ENCODE results near the gene GATA3. TPM values are rescaled to one million over a fixed set of nuclear protein-coding genes. Genes with fewer than 3 reads are reported as not detected.

The GATA3 gene
- polyA plus RNA-seq, 2 donors, result 0.31 to 0.45 TPM

DNA sequence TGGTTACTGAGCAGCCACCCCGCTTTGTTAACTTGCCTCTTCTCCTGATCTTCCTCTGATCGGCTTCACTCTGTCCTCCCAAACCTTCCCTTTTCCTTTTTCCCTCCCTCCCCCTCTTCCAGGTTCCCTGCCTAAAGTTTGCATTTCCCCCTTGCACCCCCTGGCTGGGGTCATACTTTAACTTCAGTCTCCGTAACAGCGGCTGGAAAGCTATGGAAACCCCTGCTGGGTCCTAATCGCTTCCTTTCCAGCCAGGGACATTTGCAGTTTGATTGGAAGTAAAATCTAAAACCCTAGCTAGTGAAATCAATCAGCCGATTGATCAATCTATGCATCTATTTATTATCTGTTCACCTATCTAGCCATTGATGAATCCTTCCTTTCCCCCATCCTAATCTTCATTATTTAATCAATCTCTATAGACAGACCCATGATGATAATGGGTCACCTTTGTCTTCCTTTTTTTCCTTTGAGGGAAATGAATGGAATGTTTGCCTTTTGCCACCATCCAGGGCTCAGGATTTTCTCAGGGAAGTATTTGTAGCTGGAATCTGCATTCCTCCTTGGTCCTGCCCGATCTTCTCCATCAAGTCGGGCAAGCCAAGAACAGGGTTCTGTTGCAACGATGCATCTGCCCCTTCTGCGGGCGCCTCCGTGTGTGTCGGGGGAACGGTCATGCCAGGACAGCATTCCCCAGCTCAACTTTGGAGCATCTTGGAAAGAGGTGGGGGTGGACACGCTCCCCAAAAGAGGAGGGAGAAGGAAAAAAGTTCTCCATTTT lies 8.8 kb downstream of the GATA3 start:
- H3K27me3 ChIP-seq (ENCODE audit: control insufficient read depth in 1 of 2, insufficient read depth in 2 of 2, low read length in 2 of 2), result no peaks in the 10 kb centered on the region

DNA sequence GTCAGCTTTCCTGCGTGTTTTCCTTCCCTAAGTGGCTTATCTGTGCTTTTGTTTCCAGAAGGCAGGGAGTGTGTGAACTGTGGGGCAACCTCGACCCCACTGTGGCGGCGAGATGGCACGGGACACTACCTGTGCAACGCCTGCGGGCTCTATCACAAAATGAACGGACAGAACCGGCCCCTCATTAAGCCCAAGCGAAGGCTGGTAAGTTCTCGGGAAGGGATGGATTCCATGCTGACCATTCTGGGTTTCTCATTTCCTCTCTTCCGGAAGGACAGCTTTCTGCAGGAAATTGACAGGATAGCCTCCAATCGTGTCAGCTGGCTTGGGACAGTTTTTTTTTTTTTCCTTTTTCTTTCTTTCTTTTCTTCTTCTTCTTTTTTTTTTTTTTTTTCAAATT lies 9.4 kb downstream of the GATA3 start:
- WGBS, 2 donors, result 63 to 69% methylated on average over 13 of the region's 13 CpGs
- Histone ChIP-seq H3K4me1 (ENCODE audit: control insufficient read depth in 2 of 2, insufficient read depth in 2 of 2, low read length in 1 of 2) (peaks cover 0 to 3% of the 10 kb centered on the region in 2 donors), H3K36me3 (ENCODE audit: control insufficient read depth in 2 of 2, insufficient read depth in 2 of 2, low read length in 1 of 2) (no peaks in the 10 kb centered on the region), H3K27ac (ENCODE audit: low read depth in 2 of 2, low read length in 1 of 2) (no peak overlapping the region), H3K9me3 (ENCODE audit: control insufficient read depth in 2 of 2, insufficient read depth in 1 of 2, low read depth in 1 of 2, low read length in 1 of 2) (no peaks in the 10 kb centered on the region), H3K27me3 (ENCODE audit: control insufficient read depth in 1 of 2, insufficient read depth in 2 of 2, low read length in 2 of 2) (no peaks in the 10 kb centered on the region), H3K4me3 (ENCODE audit: low read depth in 1 of 2, low read length in 2 of 2) (no peak overlapping the region)

More for the DNA sequence above, 8.8 kb downstream of the GATA3 start:
- no peak overlapping the region for H3K4me3 ChIP-seq (ENCODE audit: low read depth in 1 of 2, low read length in 2 of 2)
- H3K27ac ChIP-seq (ENCODE audit: low read depth in 2 of 2, low read length in 1 of 2), result no peak overlapping the region
- WGBS, 2 donors, result 62 to 77% methylated on average over 14 to 15 of the region's 15 CpGs
- H3K4me1 ChIP-seq (ENCODE audit: control insufficient read depth in 2 of 2, insufficient read depth in 2 of 2, low read length in 1 of 2), result peaks cover 0 to 3% of the 10 kb centered on the region in 2 donors
- no peaks in the 10 kb centered on the region for H3K9me3 ChIP-seq (ENCODE audit: control insufficient read depth in 2 of 2, insufficient read depth in 1 of 2, low read depth in 1 of 2, low read length in 1 of 2)
- no peaks in the 10 kb centered on the region for H3K36me3 ChIP-seq (ENCODE audit: control insufficient read depth in 2 of 2, insufficient read depth in 2 of 2, low read length in 1 of 2)

DNA sequence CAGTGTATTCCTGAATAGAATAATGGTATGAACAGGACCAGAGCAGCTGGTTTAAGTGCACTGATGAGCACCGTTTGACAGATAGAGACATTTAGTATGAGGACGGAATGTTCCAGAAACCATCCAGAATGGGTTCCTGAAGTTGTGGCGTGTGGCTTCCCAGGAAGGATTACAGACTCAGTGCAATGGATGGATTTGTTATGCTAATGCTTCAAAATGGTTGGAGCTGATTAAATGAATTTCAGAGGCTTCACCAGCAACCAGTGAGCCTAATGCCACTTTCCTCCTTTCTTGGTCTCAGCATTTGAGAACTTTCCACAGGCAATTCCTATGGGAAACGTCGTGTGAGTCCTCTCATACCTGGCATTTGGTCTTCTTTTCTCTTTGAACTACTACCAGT lies 9.9 kb downstream of the GATA3 start:
- Histone ChIP-seq H3K9me3 (ENCODE audit: control insufficient read depth in 2 of 2, insufficient read depth in 1 of 2, low read depth in 1 of 2, low read length in 1 of 2) (no peaks in the 10 kb centered on the region), H3K27me3 (ENCODE audit: control insufficient read depth in 1 of 2, insufficient read depth in 2 of 2, low read length in 2 of 2) (no peaks in the 10 kb centered on the region), H3K4me3 (ENCODE audit: low read depth in 1 of 2, low read length in 2 of 2) (no peak overlapping the region), H3K36me3 (ENCODE audit: control insufficient read depth in 2 of 2, insufficient read depth in 2 of 2, low read length in 1 of 2) (no peaks in the 10 kb centered on the region), H3K27ac (ENCODE audit: low read depth in 2 of 2, low read length in 1 of 2) (no peak overlapping the region), H3K4me1 (ENCODE audit: control insufficient read depth in 2 of 2, insufficient read depth in 2 of 2, low read length in 1 of 2) (no peaks in the 10 kb centered on the region)
- whole genome bisulfite sequencing, 2 donors, result 56 to 64% methylated on average over 5 of the region's 5 CpGs

DNA sequence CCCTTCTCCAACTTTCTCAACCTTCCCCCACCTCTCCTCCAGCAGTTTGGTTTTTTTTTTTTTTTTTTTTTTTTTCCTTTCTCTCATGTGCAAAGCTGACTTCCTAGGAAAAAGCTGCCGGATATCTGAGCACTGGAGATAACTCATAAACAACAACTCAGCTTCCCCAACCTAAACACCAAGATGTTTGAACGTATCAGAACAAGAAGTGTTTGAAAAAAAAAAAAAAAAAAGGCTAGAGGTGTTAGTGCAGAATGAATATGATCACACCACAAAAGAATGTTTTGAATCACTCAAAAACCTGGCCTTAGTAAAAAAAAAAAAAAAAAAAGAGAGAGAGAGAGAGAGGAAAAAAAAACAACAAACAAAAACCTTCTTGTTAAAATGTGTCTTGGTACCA lies 11.2 kb downstream of the GATA3 start:
- Histone ChIP-seq H3K4me3 (ENCODE audit: low read depth in 1 of 2, low read length in 2 of 2) (no peak overlapping the region), H3K4me1 (ENCODE audit: control insufficient read depth in 2 of 2, insufficient read depth in 2 of 2, low read length in 1 of 2) (no peaks in the 10 kb centered on the region), H3K9me3 (ENCODE audit: control insufficient read depth in 2 of 2, insufficient read depth in 1 of 2, low read depth in 1 of 2, low read length in 1 of 2) (no peaks in the 10 kb centered on the region), H3K27ac (ENCODE audit: low read depth in 2 of 2, low read length in 1 of 2) (no peak overlapping the region), H3K27me3 (ENCODE audit: control insufficient read depth in 1 of 2, insufficient read depth in 2 of 2, low read length in 2 of 2) (no peaks in the 10 kb centered on the region), H3K36me3 (ENCODE audit: control insufficient read depth in 2 of 2, insufficient read depth in 2 of 2, low read length in 1 of 2) (no peaks in the 10 kb centered on the region)
- 15 to 19% methylated on average over 2 of the region's 2 CpGs for WGBS, 2 donors

DNA sequence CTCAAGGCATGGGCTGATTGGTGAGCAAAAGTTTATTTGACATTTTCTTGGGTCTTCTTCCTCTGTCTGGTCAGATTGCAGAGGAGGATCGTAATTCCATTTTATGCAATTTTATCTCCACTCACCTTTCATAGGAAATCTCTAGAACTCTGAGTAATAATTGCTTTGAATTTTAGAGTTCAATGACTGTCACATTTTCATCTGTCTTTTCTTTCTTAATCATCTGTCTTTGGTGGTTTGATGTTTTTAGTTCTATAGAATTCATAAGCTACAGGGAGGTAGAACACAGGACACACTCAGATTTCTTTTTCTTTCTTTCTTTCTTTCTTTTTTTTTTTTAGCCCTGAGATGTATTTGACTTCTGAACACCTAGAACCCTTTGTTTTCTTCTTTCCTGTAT lies 11.6 kb downstream of the GATA3 start:
- Histone ChIP-seq H3K9me3 (ENCODE audit: control insufficient read depth in 2 of 2, insufficient read depth in 1 of 2, low read depth in 1 of 2, low read length in 1 of 2) (no peaks in the 10 kb centered on the region), H3K27me3 (ENCODE audit: control insufficient read depth in 1 of 2, insufficient read depth in 2 of 2, low read length in 2 of 2) (no peaks in the 10 kb centered on the region), H3K4me3 (ENCODE audit: low read depth in 1 of 2, low read length in 2 of 2) (no peak overlapping the region), H3K4me1 (ENCODE audit: control insufficient read depth in 2 of 2, insufficient read depth in 2 of 2, low read length in 1 of 2) (no peaks in the 10 kb centered on the region), H3K27ac (ENCODE audit: low read depth in 2 of 2, low read length in 1 of 2) (no peak overlapping the region), H3K36me3 (ENCODE audit: control insufficient read depth in 2 of 2, insufficient read depth in 2 of 2, low read length in 1 of 2) (no peaks in the 10 kb centered on the region)
- 69 to 72% methylated on average over 1 of the region's 1 CpG for WGBS, 2 donors

DNA sequence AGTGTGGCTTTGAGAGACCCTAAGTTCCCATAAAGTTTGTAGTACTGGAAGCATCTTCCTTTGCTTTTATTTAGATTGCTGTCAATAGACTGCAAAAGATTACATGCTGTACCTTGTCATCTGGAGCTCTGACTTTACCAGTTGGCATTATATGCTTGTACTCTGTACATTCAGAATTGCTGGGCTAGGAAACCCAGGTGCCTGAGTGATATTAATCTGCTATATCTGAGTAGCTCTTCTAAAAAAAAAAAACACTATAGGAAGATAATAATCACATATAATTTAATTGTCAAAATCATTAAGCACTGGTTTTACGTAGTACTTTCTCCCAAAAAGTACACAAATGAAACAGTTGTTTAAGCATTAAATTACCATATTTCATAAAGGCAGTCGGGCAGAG lies 12.3 kb downstream of the GATA3 start:
- WGBS, 2 donors, result 76 to 78% methylated on average over 2 of the region's 2 CpGs
- no peaks in the 10 kb centered on the region for H3K27me3 ChIP-seq (ENCODE audit: control insufficient read depth in 1 of 2, insufficient read depth in 2 of 2, low read length in 2 of 2)
- no peak overlapping the region for H3K4me3 ChIP-seq (ENCODE audit: low read depth in 1 of 2, low read length in 2 of 2)
- no peaks in the 10 kb centered on the region for H3K36me3 ChIP-seq (ENCODE audit: control insufficient read depth in 2 of 2, insufficient read depth in 2 of 2, low read length in 1 of 2)
- H3K4me1 ChIP-seq (ENCODE audit: control insufficient read depth in 2 of 2, insufficient read depth in 2 of 2, low read length in 1 of 2), result no peaks in the 10 kb centered on the region
- no peaks in the 10 kb centered on the region for H3K9me3 ChIP-seq (ENCODE audit: control insufficient read depth in 2 of 2, insufficient read depth in 1 of 2, low read depth in 1 of 2, low read length in 1 of 2)
- no peak overlapping the region for H3K27ac ChIP-seq (ENCODE audit: low read depth in 2 of 2, low read length in 1 of 2)

DNA sequence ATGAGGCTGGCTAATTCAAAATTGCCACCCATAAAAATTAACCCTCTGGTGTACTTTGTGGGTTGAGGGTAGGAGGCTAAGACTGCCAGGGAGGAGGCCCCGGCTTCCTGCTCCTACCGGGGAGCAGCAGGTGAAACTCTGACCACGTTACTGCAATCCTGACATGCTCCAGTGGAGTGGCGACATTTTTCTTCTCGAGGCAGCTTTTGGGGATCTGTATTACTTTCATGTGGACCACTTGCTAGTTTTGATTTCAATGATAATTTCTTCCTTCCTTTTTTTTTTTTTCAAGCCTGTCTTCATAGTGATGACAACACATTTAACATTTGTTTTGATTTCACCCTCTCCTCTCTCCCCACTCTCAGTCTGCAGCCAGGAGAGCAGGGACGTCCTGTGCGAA lies 14.6 kb downstream of the GATA3 start:
- 85 to 87% methylated on average over 7 of the region's 7 CpGs for whole genome bisulfite sequencing, 2 donors

DNA sequence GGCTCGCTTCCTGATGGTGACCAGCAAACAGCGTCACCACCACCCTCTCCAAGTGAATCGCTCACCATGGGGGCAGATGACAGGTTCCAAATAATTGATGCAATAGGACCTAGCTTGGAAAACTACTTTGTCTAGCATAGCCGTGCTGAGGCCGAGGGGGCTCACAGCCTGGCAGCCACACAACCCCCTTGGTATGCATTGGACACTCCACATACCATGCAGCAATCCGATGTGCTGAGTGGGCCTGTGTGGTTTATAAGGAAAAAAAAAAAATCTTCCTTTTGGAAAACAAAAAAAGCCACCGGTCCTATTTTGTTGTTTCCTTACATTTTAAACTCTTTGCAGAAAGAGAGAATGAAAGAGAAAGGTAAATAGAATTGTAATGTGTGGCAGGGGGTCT lies 15.1 kb downstream of the GATA3 start:
- no peaks in the 10 kb centered on the region for H3K9me3 ChIP-seq (ENCODE audit: control insufficient read depth in 2 of 2, insufficient read depth in 1 of 2, low read depth in 1 of 2, low read length in 1 of 2)

More for the DNA sequence above, 14.6 kb downstream of the GATA3 start:
- Histone ChIP-seq H3K9me3 (ENCODE audit: control insufficient read depth in 2 of 2, insufficient read depth in 1 of 2, low read depth in 1 of 2, low read length in 1 of 2) (no peaks in the 10 kb centered on the region), H3K27me3 (ENCODE audit: control insufficient read depth in 1 of 2, insufficient read depth in 2 of 2, low read length in 2 of 2) (no peaks in the 10 kb centered on the region), H3K4me1 (ENCODE audit: control insufficient read depth in 2 of 2, insufficient read depth in 2 of 2, low read length in 1 of 2) (no peaks in the 10 kb centered on the region), H3K4me3 (ENCODE audit: low read depth in 1 of 2, low read length in 2 of 2) (no peak overlapping the region), H3K27ac (ENCODE audit: low read depth in 2 of 2, low read length in 1 of 2) (no peak overlapping the region), H3K36me3 (ENCODE audit: control insufficient read depth in 2 of 2, insufficient read depth in 2 of 2, low read length in 1 of 2) (peaks cover 0 to 3% of the 10 kb centered on the region in 2 donors)

DNA sequence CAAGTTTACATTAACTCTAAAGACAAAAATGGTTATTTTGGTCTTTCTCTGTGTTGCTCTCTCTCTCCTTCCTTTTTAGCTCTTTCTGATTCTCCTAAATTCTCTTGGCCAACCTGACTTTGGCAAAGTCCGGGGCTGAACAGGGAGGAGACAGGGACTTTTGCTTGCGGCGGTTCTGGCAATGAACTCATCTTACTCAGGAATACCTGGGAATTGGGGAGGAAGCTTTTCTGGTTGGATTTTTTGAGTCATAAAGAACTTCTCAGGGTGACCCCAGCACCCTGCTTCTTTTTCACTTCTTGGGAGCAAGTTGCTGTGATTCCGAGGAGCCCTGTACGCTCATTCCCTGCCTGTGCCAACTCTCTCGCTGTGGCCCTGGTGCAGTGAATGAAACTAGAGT lies 16.0 kb downstream of the GATA3 start:
- 79 to 87% methylated on average over 6 of the region's 6 CpGs for WGBS, 2 donors

More for the DNA sequence above, 15.1 kb downstream of the GATA3 start:
- Histone ChIP-seq H3K27me3 (ENCODE audit: control insufficient read depth in 1 of 2, insufficient read depth in 2 of 2, low read length in 2 of 2) (no peaks in the 10 kb centered on the region), H3K36me3 (ENCODE audit: control insufficient read depth in 2 of 2, insufficient read depth in 2 of 2, low read length in 1 of 2) (peaks cover 0 to 3% of the 10 kb centered on the region in 2 donors), H3K4me1 (ENCODE audit: control insufficient read depth in 2 of 2, insufficient read depth in 2 of 2, low read length in 1 of 2) (no peaks in the 10 kb centered on the region), H3K4me3 (ENCODE audit: low read depth in 1 of 2, low read length in 2 of 2) (no peak overlapping the region), H3K27ac (ENCODE audit: low read depth in 2 of 2, low read length in 1 of 2) (no peak overlapping the region)
- WGBS, 2 donors, result 79 to 95% methylated on average over 7 of the region's 7 CpGs

DNA sequence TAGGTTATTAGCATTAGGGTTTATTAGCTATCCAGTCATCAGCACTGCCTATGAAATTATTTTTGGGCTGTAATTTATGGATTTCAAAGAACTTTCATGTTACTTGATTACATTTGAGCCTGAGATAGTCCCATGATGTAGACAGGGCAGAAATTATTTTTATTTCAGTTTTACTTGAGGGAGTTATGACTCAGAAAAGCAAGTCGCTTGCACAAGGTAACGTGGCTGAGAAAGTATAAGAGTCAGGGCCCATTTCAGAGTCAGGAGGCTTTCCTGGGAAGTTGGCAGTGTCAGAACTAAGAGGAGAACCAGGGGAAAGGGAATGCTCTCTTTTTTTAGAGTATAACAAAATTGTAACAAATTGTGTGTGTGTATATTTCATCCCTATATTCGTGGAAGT lies 16.5 kb downstream of the GATA3 start:
- 66 to 82% methylated on average over 3 of the region's 3 CpGs for WGBS, 2 donors
- Histone ChIP-seq H3K4me1 (ENCODE audit: control insufficient read depth in 2 of 2, insufficient read depth in 2 of 2, low read length in 1 of 2) (no peaks in the 10 kb centered on the region), H3K4me3 (ENCODE audit: low read depth in 1 of 2, low read length in 2 of 2) (no peak overlapping the region), H3K27ac (ENCODE audit: low read depth in 2 of 2, low read length in 1 of 2) (no peak overlapping the region), H3K9me3 (ENCODE audit: control insufficient read depth in 2 of 2, insufficient read depth in 1 of 2, low read depth in 1 of 2, low read length in 1 of 2) (no peaks in the 10 kb centered on the region), H3K36me3 (ENCODE audit: control insufficient read depth in 2 of 2, insufficient read depth in 2 of 2, low read length in 1 of 2) (peaks cover 0 to 3% of the 10 kb centered on the region in 2 donors), H3K27me3 (ENCODE audit: control insufficient read depth in 1 of 2, insufficient read depth in 2 of 2, low read length in 2 of 2) (no peaks in the 10 kb centered on the region)

More for the DNA sequence above, 16.0 kb downstream of the GATA3 start:
- H3K27ac ChIP-seq (ENCODE audit: low read depth in 2 of 2, low read length in 1 of 2), result no peak overlapping the region
- H3K4me1 ChIP-seq (ENCODE audit: control insufficient read depth in 2 of 2, insufficient read depth in 2 of 2, low read length in 1 of 2), result no peaks in the 10 kb centered on the region
- no peak overlapping the region for H3K4me3 ChIP-seq (ENCODE audit: low read depth in 1 of 2, low read length in 2 of 2)
- no peaks in the 10 kb centered on the region for H3K27me3 ChIP-seq (ENCODE audit: control insufficient read depth in 1 of 2, insufficient read depth in 2 of 2, low read length in 2 of 2)
- H3K9me3 ChIP-seq (ENCODE audit: control insufficient read depth in 2 of 2, insufficient read depth in 1 of 2, low read depth in 1 of 2, low read length in 1 of 2), result no peaks in the 10 kb centered on the region
- peaks cover 0 to 3% of the 10 kb centered on the region in 2 donors for H3K36me3 ChIP-seq (ENCODE audit: control insufficient read depth in 2 of 2, insufficient read depth in 2 of 2, low read length in 1 of 2)
